Breast epithelium (tissue), 3 donors: ENCODE data around the gene ZNF579.

ENCODE experiments used
- CTCF ChIP-seq, 3 donors: fragments of 450-650 bp; IDR thresholded peaks; one replicate each; pipeline ENCODE4 v1.5.1; 2016 to 2017; ENCODE audit warnings: antibody characterized with exemption in 3 of 3, mild to moderate bottlenecking in 3 of 3, moderate library complexity in 3 of 3
- POLR2AphosphoS5 ChIP-seq, 3 donors: sonication (generic); formaldehyde crosslinking; IDR thresholded peaks; one replicate each; pipeline ENCODE4 v1.6.1; 2017; ENCODE audit warnings: antibody characterized with exemption in 3 of 3

- TF ChIP-seq CTCF (IDR thresholded peaks at IDR 0.05) (no peak), POLR2AphosphoS5 (IDR thresholded peaks at IDR 0.05) (no peak)
Measured at GRCh38 chr19:55614711-55615542, 34.3 kb upstream of the ZNF579 start.
